HG03432 (cell line): Measurements from ENCODE around the gene MAP6D1.

Experiments
- ATAC-seq: cut with Tn5 transposase; IDR thresholded peaks from one replicate; pipeline ENCODE4 v1.9.1; 2021; ENCODE audit warnings: mild to moderate bottlenecking, moderate library complexity; ENCODE audit not compliant: unreplicated experiment

Gene MAP6D1

GRCh38 chr3:183825456-183826161, at the start of gene MAP6D1:
Gene MAP6D1, minus strand, starts transcription at chr3:183825577. Its CDS starts 30 bp downstream, at chr3:183825547.
- peak; percentile 74 for ATAC-seq

DNA sequence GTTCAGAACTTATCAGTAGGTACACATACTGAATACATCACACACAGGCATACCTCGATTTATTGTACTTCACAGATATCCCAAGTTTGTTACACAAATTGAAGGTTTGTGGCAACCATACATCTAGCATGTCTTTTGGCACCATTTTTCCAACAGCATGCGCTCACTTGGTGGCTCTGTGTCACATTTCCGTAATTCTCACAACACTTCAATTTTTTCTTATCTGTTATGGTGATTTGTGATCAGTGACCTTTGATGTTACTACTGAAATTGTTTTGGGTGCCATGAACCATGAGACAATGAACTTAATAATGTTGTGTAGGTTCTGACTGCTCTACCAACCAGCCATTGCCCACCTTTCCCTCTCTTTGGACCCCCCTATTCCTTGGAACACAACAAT, 48.5 kb upstream of the MAP6D1 start:
- no peak for ATAC-seq

GRCh38 chr3:183871541-183871940, 46.2 kb upstream of the MAP6D1 start:
- no peak for ATAC-seq

DNA sequence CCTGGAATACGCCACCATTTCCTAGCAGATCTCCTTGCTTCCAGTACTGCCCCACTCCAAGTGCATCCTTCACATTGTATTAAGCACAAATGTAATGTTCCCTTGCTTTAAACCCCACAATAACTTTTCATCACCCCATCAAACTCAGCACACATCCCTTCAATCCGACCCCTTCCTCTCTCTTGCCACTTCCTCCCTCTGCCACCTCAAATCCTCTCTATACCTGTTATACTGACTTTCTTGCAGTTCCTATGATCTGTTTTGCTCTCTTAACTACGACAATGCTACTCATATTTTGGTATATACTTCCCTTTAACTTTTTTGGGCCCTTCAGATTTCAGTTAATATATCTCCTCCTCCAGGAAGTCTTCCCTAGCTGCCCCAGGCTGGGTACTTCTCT, 45.2 kb upstream of the MAP6D1 start:
- ATAC-seq = no peak

- no peak for ATAC-seq
Measured at GRCh38 chr3:183868796-183869195, 43.4 kb upstream of the MAP6D1 start.

GRCh38 chr3:183862610-183863009, 37.2 kb upstream of the MAP6D1 start:
- ATAC-seq = no peak

DNA sequence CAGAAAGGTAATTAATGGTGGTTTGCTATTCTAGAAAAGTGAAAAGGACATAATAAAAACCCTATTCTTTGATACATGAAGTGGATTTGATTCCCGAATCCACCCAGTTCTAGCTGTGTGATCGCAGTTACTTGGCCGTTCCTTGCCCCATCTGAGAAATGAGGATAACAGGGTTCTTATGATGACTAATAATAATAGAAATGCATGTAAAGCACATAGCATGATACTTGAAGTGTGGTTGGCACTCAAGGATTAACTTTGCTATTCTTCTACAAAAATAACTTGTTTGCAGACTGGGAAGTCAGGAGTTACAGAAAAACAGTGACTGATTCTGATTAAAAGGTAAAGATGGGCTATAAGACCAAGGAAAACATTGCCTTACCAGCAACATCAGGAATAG, 32.5 kb upstream of the MAP6D1 start:
- no peak for ATAC-seq

DNA sequence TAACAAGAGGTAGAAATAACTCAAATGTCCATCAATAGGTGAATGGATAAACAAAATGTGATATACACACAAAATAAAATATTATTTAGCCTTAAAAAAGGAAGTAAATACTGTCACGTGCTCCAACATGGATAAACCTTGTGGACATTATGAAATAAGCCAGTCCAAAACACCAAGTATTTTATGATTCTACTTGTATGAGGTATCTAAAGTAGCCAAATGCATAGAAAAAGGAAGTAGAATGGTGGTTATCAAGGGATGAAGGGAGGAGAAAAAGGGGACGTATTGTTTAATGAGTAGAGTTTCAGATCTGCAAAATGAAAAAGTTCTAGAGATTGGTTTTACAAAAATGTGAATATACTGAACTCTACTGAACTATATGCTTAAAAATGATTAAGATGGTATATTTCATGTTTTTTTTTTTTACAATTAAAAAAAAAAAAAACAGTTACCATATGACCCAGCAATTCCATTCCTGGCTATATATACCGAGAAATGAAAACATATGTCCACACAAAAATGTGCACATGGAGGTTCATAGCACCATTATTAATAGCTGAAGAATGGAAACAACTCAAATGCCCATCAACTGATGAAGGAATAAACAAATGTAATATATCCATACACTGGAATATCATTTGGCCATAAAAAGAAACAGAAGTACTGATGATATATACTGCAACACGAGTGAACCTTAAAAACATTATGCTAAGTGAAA, 29.1 kb upstream of the MAP6D1 start:
- no peak for ATAC-seq

DNA sequence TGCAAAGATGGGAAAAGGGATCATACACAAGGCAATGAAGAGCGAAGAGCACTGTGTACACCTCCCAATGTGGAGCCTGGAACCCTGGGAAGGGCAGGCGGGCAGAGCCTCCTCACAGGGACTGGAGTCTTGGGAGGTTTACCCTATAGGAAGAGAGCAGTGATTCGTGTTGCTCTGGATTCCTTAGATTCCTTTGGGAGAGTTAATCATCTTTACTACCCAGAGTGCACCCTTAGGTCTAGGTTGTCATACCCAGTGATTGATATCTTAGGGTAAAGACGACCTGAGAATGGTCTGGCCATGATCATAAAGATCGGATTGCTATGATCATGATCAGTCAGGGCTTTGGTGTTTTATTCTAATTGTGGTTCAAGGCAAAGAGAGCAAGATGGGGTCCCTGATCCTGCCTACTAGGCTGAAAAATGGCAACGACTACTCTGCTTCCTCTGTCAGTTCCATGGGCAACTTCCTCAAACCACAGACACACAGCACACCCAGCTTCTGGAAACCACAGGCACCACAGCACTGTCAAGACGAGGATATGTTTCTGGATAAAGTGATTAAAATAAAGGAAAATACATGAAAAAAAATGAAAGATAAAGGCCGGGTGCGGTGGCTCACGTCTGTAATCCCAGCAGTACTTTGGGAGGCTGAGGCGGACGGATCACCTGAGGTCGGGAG, 20.4 kb upstream of the MAP6D1 start:
- ATAC-seq = no peak

- ATAC-seq = no peak
Measured at GRCh38 chr3:183845090-183845489, 19.7 kb upstream of the MAP6D1 start.

GRCh38 chr3:183844606-183845005, 19.2 kb upstream of the MAP6D1 start:
- no peak for ATAC-seq

DNA sequence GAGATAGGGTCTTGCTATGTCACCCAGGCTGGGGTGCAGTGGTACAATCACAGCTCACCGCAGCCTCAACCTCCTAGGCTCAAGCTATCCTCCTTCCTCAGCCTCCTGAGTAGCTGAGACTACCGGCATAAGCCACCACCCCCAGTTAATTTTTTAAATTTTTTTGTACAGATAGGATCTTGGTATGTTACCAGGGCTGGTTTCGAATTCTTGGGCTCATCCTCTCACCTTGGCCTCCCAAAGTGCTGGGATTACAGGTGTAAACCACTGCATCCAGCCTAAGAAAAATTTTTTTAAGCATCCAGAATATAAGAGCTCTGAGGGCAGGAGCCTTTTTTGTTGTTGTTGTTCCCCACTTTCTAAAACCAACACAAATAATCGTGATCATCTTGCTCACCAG, 14.4 kb upstream of the MAP6D1 start:
- no peak for ATAC-seq

DNA sequence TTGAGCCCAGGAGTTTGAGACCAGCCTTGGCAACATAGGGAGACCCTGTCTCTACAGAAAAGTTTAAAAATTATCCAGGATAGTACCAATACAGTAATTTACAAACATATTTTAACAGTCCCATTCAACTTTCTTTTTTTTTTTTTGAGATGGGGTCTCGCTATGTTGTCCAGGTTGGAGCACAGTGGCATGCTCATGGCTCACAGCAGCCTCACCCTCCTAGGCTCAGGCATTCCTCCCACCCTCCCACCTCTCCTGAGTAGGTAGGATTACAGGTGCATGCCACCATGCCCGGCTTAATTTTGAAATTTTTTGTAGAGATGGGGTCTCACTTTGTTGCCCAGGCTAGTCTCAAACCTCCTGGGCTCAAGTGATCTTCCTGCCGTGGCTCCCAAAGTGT, 12.5 kb upstream of the MAP6D1 start:
- ATAC-seq = no peak

- no peak for ATAC-seq
Measured at GRCh38 chr3:183837390-183837789, 12.0 kb upstream of the MAP6D1 start.

DNA sequence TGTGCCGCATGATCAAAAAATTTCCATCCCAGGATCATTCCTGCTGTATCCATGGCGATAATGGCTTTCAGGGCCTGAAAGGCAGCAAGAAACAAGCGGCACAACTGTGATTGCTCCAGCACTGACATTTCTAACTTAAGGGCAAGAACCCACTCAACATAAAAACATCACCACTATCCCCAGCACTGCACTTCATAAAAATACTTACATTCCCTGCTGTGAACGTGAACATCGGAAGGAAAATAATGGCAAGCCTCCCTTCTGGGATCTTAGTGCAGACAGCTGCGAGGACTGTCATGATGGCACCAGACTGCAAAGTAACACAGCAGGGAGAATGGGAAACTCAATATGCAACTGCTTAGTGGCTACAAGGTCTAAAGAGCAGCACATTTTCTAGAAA, 8.1 kb upstream of the MAP6D1 start:
- no peak for ATAC-seq

GRCh38 chr3:183830187-183830586, 4.8 kb upstream of the MAP6D1 start:
- ATAC-seq = no peak

- no peak for ATAC-seq
Measured at GRCh38 chr3:183829466-183829865, 4.1 kb upstream of the MAP6D1 start.

DNA sequence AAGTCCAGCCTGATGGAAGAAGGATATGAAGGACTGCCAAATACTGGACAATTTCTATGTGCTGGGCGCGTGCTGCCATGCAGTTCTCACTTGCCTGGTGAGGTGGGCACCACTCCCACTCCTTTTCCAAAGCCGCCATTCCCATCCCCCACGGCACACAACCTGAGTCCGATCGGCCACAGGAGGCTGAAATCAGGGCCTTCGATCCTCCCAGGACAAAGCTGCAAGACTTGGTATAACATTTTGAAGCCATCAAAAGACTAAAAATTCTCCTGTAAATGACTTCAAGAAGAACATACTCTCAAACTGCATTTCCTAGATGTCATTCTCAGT, 3.1 kb upstream of the MAP6D1 start:
- no peak for ATAC-seq

DNA sequence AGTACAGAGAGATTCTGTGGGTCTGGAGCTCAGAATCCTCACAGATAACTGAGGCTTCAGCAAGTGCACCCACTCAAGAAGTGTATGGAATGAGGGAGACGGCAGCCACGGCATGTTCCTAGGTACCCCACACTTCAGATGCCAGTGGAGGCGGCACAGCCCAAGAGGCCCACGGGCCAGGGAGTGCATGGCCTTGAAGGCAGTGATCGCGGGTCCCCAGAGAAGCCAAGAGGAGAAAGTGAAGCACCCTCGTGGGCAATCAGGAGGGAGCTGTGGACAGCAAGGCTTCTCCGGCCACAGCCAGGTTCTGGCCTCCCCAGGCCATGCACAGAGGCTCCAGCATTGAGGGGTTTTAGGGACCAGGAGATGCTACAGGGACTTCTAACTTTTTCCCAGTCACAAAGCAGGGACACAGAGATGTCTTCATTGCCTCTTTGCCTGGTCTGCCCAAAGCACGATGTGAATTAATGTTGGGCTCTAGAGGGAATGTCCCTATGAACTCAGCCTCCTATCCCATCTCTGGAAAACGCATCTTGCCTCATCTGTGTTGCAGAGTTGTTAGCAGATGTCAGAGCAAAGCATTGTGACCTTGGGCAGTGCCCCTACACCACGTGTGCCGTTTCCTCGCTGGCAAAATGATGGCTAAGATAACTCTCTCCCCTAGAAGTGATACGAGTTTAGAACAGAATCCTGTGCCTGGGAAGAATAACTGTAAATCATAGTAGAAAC, 2.6 kb upstream of the MAP6D1 start:
- ATAC-seq = no peak

- ATAC-seq = no peak
Measured at GRCh38 chr3:183826448-183827250, 1.3 kb upstream of the MAP6D1 start.
